ENCODE data around the gene GLIS2.

DNA sequence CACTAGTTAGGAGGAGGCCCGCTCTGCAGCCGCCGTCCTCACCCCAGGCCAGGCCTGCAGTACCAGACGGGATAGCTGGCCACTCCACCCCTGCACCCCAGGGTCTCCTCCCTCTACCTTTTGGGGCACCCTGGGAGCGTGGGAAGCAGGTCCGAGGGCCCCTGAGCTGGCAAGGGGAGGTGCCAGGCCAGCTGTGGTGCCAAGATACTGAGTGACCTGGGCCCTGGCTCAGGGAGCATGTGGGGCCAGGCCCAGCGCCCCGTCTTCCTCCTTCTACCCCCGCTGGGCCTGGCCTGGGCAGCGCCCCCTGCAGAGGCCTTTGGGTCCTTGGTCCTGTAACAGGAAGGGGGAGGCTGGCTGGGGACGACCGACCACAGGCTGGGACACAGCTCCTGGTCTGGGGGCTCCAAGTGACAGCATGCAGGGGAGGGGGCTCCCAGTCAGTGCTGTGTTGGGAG is 22.3 kb downstream of the GLIS2 start:
- TF ChIP-seq, protein P1, sequence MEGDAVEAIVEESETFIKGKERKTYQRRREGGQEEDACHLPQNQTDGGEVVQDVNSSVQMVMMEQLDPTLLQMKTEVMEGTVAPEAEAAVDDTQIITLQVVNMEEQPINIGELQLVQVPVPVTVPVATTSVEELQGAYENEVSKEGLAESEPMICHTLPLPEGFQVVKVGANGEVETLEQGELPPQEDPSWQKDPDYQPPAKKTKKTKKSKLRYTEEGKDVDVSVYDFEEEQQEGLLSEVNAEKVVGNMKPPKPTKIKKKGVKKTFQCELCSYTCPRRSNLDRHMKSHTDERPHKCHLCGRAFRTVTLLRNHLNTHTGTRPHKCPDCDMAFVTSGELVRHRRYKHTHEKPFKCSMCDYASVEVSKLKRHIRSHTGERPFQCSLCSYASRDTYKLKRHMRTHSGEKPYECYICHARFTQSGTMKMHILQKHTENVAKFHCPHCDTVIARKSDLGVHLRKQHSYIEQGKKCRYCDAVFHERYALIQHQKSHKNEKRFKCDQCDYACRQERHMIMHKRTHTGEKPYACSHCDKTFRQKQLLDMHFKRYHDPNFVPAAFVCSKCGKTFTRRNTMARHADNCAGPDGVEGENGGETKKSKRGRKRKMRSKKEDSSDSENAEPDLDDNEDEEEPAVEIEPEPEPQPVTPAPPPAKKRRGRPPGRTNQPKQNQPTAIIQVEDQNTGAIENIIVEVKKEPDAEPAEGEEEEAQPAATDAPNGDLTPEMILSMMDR (IDR thresholded peaks at IDR 0.05) = no peak
- TF ChIP-seq POLR2A (IDR thresholded peaks at IDR 0.05) = no peak

All from testis (tissue), 2 donors.